ENCODE results near the gene CBR1. TPM values are rescaled to one million over a fixed set of nuclear protein-coding genes. Genes with fewer than 3 reads are reported as not detected.
"Not testable (repeated sequence)": the region's sequence is repeated elsewhere in the genome, so short reads cannot be mapped to it uniquely, and the experiment has no call there.

CBR1 gene
- total RNA-seq, 2 experiments from 2014 or later: 45.6 to 47.2 TPM

GRCh38 chr21:36092681-36093080 is 22.9 kb downstream of the CBR1 start:
- H3K27me3 Mint-ChIP-seq: peaks cover 7% of the 10 kb centered on the region
- peaks cover 14% of the 10 kb centered on the region for H3K9me3 Mint-ChIP-seq
- intact Hi-C loops (cut with micrococcal nuclease): no loop called here

DNA sequence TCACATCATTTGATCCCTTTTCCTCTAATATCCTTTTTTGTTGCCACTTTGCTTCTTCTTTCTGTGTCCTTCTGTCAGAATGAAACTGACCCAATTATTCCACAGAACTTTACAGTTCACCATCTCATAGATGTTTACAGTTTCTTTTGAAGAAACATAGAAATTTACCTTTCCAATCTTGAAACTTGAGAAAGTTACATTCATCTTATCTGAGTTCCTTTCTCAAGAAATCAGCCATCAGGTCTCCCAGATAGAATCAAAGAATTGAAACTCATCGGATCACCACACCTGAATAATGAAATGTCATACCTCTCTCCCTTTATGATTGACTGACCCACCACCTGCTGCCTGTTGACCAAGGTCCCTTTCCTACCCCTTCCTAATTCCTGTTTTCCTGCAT is 23.7 kb downstream of the CBR1 start:
- no peak for DNase-seq

More at GRCh38 chr21:36092681-36093080, 22.9 kb downstream of the CBR1 start:
- no peak for DNase-seq
- Mint-ChIP-seq H3K4me1 (ENCODE audit: low read depth) (no peaks in the 10 kb centered on the region), H3K4me3 (no peak overlapping the region), H3K27ac (no peak overlapping the region), H3K36me3 (peaks cover 6% of the 10 kb centered on the region)
- ChIA-PET CTCF (no interaction called here), POLR2A (no interaction called here)

DNA sequence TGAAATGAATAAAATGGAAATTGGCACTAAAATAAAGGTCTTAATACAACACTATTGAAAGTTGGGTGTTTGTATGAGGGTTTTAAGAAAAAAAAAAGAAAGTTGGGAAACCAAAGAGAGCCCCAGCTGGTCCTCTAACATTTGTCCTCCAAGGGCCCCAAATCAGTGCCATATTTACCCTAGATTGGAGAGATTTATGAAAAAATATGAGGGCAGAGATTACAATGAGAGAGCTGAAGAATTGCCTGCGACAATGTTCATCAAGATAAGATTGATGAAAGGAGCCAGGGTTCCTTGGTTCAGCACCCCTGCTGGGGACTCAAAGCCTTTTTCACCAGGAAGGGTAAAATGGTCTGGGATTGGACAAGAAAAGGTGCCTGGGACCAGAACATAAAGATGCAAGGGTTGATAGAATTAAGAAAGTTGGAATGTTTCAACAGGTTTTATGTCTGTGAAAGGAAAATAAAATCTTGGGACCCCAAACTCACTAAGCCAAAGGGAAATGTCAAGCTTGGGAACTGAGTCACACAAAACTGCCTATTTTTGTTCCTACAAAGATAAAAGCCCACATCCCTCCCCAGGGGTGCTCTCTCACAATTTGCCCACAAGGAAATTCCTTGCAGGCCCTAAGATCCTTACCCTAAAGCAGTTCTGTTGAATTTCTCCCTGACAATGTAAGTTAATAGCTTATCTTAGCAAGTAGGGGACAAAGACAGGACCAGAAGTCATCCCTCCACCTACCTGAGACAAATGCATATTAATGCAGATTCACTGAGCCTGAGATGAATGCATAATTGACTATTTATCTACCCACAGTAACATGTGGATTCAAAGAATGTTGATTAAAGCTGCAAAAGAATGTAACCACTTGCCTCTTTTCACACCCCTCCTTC is 26.8 kb downstream of the CBR1 start:
- intact Hi-C loops (cut with micrococcal nuclease): no loop called here
- Mint-ChIP-seq H3K36me3 (peaks cover 6% of the 10 kb centered on the region), H3K27ac (no peak overlapping the region), H3K9me3 (peaks cover 14% of the 10 kb centered on the region), H3K4me1 (ENCODE audit: low read depth) (no peaks in the 10 kb centered on the region), H3K27me3 (peaks cover 6% of the 10 kb centered on the region), H3K4me3 (no peak overlapping the region)
- ChIA-PET CTCF (interaction anchor here (0.7 kb wide), 1 partner anchor 1012 kb away, joined by 5 read pairs; no protein-coding TSS in a partner anchor), POLR2A (interaction anchor here (0.7 kb wide), 2 partner anchors 13 to 38 kb away, joined by 3 read pairs; no protein-coding TSS in a partner anchor)
- DNase-seq: no peak

More for the DNA sequence above, 23.7 kb downstream of the CBR1 start:
- Mint-ChIP-seq H3K36me3 (peaks cover 6% of the 10 kb centered on the region), H3K4me1 (ENCODE audit: low read depth) (no peaks in the 10 kb centered on the region), H3K4me3 (no peak overlapping the region), H3K9me3 (peaks cover 14% of the 10 kb centered on the region), H3K27ac (no peak overlapping the region), H3K27me3 (peaks cover 7% of the 10 kb centered on the region)
- CTCF ChIA-PET: no interaction called here
- POLR2A ChIA-PET: no interaction called here
- intact Hi-C loops (cut with micrococcal nuclease): no loop called here

- peaks cover 6% of the 10 kb centered on the region for H3K36me3 Mint-ChIP-seq
- no peak overlapping the region for H3K4me3 Mint-ChIP-seq
- no peaks in the 10 kb centered on the region for H3K4me1 Mint-ChIP-seq (ENCODE audit: low read depth)
- intact Hi-C loops (cut with micrococcal nuclease): no loop called here
- peaks cover 12% of the 10 kb centered on the region for H3K9me3 Mint-ChIP-seq
- peaks cover 6% of the 10 kb centered on the region for H3K27me3 Mint-ChIP-seq
- DNase-seq: no peak
- ChIA-PET POLR2A (no interaction called here), CTCF (no interaction called here)
- H3K27ac Mint-ChIP-seq: no peak overlapping the region
Observed at GRCh38 chr21:36097427-36098181, 27.8 kb downstream of the CBR1 start.

GRCh38 chr21:36098182-36098532 is 28.3 kb downstream of the CBR1 start:
- POLR2A ChIA-PET: no interaction called here
- no peak overlapping the region for H3K27ac Mint-ChIP-seq
- intact Hi-C loops (cut with micrococcal nuclease): no loop called here
- peaks cover 9% of the 10 kb centered on the region for H3K9me3 Mint-ChIP-seq
- no peak for DNase-seq
- H3K36me3 Mint-ChIP-seq: peaks cover 6% of the 10 kb centered on the region
- CTCF ChIA-PET: no interaction called here
- no peaks in the 10 kb centered on the region for H3K4me1 Mint-ChIP-seq (ENCODE audit: low read depth)
- peaks cover 6% of the 10 kb centered on the region for H3K27me3 Mint-ChIP-seq
- no peak overlapping the region for H3K4me3 Mint-ChIP-seq

DNA sequence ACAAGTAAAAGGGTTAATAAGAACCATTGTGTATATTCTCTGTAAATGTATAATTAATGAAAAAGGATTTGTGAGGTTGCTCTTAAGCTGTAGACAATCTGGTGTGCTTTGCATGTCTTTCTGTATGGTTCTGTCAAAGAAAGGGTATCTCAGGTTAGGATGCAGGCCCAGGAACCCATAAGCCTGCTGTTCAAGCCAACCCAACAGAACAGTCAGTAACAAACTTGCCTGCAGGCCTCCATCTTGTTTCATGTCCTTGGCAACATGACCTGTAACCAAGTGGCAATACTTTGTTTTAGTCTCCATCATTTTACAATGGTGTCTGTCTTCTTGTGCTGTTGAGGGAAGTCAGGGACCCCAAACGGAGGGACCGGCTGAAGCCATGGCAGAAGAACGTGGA is 29.2 kb downstream of the CBR1 start:
- no peak overlapping the region for H3K27ac Mint-ChIP-seq
- H3K4me3 Mint-ChIP-seq: no peak overlapping the region
- peaks cover 2% of the 10 kb centered on the region for H3K27me3 Mint-ChIP-seq
- no peaks in the 10 kb centered on the region for H3K36me3 Mint-ChIP-seq
- POLR2A ChIA-PET: no interaction called here
- peaks cover 4% of the 10 kb centered on the region for H3K9me3 Mint-ChIP-seq
- intact Hi-C loops (cut with micrococcal nuclease): no loop called here
- CTCF ChIA-PET: no interaction called here
- H3K4me1 Mint-ChIP-seq (ENCODE audit: low read depth): no peaks in the 10 kb centered on the region
- no peak for DNase-seq

DNA sequence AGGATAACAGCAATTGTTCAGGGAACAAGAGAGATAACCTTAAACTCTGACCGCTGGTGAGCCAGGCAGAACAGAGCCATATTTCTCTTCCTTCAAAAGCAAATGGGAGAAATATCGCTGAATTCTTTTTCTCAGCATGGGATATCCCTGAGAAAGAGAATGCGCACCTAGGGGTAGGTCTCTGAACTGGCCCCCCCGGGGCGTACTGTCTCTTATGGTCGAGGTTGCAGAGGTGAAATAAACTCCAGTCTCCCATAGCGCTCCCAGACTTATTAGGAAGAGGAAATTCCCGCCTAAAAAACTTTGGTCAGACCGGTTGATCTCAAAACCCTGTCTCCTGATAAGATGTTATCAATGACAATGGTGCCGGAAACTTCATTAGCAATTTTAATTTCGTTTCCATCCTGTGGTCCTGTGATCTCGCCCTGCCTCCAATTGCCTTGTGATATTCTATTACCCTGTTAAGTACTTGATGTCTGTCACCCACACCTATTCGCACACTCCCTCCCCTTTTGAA is 29.9 kb downstream of the CBR1 start:
- H3K27ac Mint-ChIP-seq; H3K27me3 Mint-ChIP-seq; POLR2A ChIA-PET; H3K36me3 Mint-ChIP-seq; H3K9me3 Mint-ChIP-seq; H3K4me1 Mint-ChIP-seq (ENCODE audit: low read depth); CTCF ChIA-PET; DNase-seq; H3K4me3 Mint-ChIP-seq; intact Hi-C loops (cut with micrococcal nuclease): not testable (repeated sequence)

DNA sequence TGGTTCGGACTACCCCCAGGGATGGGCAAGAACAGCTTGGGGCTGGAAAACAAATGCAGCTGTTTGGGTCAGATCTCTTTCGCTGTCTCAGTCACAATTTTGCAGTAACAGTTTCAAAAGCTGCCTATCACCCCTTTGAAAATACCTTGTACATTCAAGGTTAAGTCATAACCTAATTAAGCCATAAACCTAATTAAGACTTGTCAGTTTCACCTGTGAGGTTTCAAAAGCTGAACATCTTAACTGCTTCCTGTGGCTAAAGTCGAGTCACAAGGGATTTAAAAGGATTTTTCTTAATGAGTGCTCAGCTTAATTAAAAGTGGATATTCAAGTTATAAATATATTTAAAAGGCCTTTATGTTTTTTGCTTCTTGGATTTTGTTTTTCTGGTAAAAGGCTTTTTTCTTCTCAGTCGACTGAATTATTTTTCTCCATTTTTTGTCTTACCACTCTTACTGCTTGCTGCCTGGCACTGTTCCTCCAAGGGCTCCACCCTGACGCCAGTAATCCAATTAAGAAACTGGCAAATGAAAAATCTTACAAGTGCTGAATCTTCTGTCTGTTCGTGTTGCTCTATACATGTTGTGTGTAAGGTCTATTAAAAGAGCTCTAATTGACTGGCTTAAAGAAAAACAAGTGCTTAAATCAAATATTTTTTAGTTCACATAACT is 31.3 kb downstream of the CBR1 start:
- DNase-seq: no peak
- ChIA-PET CTCF (no interaction called here), POLR2A (no interaction called here)
- peaks cover 17% of the 10 kb centered on the region for H3K27me3 Mint-ChIP-seq
- peaks cover 4% of the 10 kb centered on the region for H3K9me3 Mint-ChIP-seq
- H3K4me3 Mint-ChIP-seq: no peak overlapping the region
- no peaks in the 10 kb centered on the region for H3K36me3 Mint-ChIP-seq
- peaks cover 7% of the 10 kb centered on the region for H3K4me1 Mint-ChIP-seq (ENCODE audit: low read depth)
- no peak overlapping the region for H3K27ac Mint-ChIP-seq
- intact Hi-C loops (cut with micrococcal nuclease): no loop called here

DNA sequence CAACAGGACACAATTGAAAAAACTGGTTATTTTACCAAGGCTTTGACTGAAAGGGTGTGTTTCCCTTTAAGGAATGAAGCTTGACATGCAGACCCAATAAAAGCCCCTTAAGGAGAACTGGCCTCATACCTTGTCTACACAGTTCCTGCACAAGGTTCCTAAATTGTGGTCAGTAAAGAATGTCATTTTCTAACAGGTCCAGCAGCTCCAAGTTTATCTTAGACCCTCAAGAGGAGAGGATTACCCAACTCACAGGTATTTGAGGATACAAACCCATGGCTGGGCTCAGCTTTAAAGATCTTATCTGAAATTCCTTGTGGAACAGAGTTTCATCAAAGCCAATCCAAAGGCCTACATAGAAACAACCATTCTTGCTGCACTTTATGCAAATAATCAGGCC is 33.6 kb downstream of the CBR1 start:
- no peak for DNase-seq
- ChIA-PET CTCF (interaction anchor here (1.0 to 1.8 kb wide), 4 partner anchors 9 to 43 kb away, joined by 3 to 5 read pairs (median 4); partner anchors contain the start of gene SETD4), POLR2A (no interaction called here)
- Mint-ChIP-seq H3K4me1 (ENCODE audit: low read depth) (peaks cover 7% of the 10 kb centered on the region), H3K27ac (no peak overlapping the region), H3K36me3 (no peaks in the 10 kb centered on the region), H3K4me3 (no peak overlapping the region), H3K27me3 (peaks cover 23% of the 10 kb centered on the region), H3K9me3 (peaks cover 4% of the 10 kb centered on the region)
- intact Hi-C loops (cut with micrococcal nuclease): no loop called here

- ChIA-PET POLR2A (no interaction called here), CTCF (interaction anchor here (0.6 to 1.8 kb wide), 6 partner anchors 7 to 872 kb away, joined by 3 to 5 read pairs (median 3); partner anchors contain the start of genes CBR1 and SETD4)
- peak; percentile 55 for DNase-seq
- peaks cover 23% of the 10 kb centered on the region for H3K27me3 Mint-ChIP-seq
- H3K9me3 Mint-ChIP-seq: peaks cover 4% of the 10 kb centered on the region
- H3K27ac Mint-ChIP-seq: no peak overlapping the region
- H3K4me1 Mint-ChIP-seq (ENCODE audit: low read depth): peaks cover 7% of the 10 kb centered on the region
- no peak overlapping the region for H3K4me3 Mint-ChIP-seq
- intact Hi-C loops (cut with micrococcal nuclease): no loop called here
- no peaks in the 10 kb centered on the region for H3K36me3 Mint-ChIP-seq
Observed at GRCh38 chr21:36104317-36105300, 34.8 kb downstream of the CBR1 start.

DNA sequence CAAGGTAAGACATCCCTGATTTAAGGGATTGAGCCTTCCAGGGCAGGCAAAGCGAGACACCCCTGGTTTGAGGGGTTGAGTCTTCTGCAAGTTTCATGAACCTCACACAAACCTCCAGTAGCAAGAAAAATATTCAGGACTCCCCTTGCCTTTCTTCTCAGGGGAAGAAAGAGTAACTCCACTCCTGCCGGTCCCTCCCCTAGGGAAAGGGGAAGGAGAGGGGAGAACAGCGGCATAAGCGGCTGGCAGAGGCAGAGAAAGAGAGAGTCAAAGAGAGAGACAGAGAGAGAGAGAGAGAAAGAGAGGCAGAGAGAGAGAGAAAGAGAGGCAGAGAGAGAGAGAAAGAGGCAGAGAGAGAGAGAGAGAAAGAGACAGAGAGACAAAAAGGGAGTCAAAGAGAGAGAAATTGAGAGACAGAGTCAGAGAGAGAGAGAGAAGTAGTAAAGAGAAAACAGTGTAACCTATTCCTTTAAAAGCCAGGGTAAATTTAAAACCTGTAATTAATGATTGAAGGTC is 35.6 kb downstream of the CBR1 start:
- H3K4me3 Mint-ChIP-seq: no peak overlapping the region
- H3K27me3 Mint-ChIP-seq: peaks cover 23% of the 10 kb centered on the region
- no peak overlapping the region for H3K27ac Mint-ChIP-seq
- DNase-seq: no peak
- POLR2A ChIA-PET: no interaction called here
- H3K36me3 Mint-ChIP-seq: no peaks in the 10 kb centered on the region
- intact Hi-C loops (cut with micrococcal nuclease): no loop called here
- H3K4me1 Mint-ChIP-seq (ENCODE audit: low read depth): peaks cover 7% of the 10 kb centered on the region
- CTCF ChIA-PET: interaction anchor here (0.6 to 1.0 kb wide), 3 partner anchors 35 to 75 kb away, joined by 3 read pairs; partner anchors contain the start of gene CBR1
- peaks cover 4% of the 10 kb centered on the region for H3K9me3 Mint-ChIP-seq

Measured in activated CD4-positive, alpha-beta memory T cell treated with anti-CD3 and anti-CD28 coated beads for 36 hours (primary cell).